Measurements from ENCODE around the gene POLD4.

The POLD4 gene

GRCh38 chr11:67370351-67371076, 17.2 kb upstream of the POLD4 start:
- no peak for DNase-seq

- no peak for DNase-seq
Measured at GRCh38 chr11:67369801-67370284, 16.5 kb upstream of the POLD4 start.

DNA sequence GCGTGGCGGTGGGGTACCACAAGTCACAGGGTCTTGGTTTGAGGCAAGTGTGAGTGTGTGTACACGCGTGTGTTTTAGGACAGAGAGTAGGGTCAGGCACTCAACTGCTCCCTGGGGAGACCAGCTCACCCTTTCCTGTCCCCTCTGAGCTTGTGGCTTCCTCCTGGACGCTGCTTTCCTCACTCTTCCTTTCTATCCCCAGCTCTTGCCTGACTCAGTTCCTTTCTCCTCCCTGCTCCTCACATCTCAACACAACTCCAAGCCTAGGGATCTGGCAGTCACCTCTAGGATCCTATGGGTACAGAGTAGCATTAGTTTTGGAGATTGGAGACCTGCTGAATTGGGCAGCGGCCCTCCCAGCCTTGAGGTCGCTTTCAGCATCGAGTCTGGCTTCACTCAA, 15.9 kb upstream of the POLD4 start:
- DNase-seq = no peak

GRCh38 chr11:67368621-67369020, 15.3 kb upstream of the POLD4 start:
- no peak for DNase-seq

DNA sequence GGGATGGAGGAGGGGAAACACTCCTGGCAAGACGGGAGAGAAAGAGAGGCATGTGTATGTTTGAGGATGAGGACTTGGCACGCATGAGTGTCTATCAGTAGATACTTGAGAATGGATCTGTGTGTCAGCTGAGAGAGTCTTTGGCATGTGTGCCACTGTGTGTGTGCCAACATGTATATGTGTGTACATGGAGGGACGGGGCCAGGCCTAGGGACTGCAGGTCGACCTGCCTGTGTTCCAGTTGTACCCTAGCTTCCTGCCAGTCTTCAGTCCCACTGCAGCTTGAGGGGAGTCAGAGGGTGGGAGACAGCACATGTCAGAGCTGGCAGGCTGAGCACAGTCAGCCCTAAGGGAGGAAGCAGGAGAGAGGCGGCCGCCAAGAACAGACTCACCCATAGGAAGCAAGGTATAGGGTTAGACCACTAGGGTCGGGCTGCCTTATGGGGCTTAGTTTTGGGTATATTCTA, 14.4 kb upstream of the POLD4 start:
- no peak for DNase-seq

DNA sequence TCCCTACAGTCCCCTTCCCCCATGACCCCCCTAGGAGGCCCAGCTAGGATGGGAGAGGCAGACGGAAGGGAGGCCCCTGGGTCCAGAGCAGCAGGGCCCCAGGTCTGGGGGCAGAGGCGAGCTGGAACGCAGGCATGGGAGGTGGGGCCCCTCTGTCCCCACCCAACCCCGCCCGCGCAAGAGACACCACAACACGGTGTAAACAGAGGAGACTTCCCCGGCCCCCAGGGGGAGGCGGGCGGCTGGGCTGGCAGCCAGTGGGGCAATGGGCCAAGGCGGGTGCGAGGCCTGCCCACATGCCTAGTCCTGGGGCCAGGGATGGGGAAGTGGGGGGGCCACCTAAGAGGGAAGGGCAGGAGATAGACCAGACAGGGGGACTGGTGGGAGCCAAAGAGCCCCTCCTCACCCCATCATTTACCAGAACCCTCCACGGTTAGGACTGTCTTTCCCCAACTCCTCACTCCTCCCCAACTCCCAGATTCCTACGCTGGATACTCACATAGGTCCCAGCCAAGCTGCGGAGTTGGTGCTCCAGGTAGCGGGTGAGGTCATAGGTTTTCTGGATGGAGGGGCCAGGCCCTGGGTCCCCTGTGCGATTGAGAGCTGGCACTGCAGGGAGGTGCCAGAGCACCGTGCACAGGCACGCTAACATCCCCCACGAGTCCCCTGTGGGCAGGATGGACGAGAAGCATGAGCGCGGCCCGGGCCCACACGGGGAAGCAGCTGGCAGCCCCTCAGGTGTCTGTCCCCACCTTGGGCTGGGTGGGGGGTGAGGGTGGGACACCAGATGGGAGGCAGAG, 13.8 kb upstream of the POLD4 start:
- no peak for DNase-seq

- no peak for DNase-seq
Measured at GRCh38 chr11:67366546-67366945, 13.2 kb upstream of the POLD4 start.

GRCh38 chr11:67365736-67366444, 12.5 kb upstream of the POLD4 start:
- no peak for DNase-seq

DNA sequence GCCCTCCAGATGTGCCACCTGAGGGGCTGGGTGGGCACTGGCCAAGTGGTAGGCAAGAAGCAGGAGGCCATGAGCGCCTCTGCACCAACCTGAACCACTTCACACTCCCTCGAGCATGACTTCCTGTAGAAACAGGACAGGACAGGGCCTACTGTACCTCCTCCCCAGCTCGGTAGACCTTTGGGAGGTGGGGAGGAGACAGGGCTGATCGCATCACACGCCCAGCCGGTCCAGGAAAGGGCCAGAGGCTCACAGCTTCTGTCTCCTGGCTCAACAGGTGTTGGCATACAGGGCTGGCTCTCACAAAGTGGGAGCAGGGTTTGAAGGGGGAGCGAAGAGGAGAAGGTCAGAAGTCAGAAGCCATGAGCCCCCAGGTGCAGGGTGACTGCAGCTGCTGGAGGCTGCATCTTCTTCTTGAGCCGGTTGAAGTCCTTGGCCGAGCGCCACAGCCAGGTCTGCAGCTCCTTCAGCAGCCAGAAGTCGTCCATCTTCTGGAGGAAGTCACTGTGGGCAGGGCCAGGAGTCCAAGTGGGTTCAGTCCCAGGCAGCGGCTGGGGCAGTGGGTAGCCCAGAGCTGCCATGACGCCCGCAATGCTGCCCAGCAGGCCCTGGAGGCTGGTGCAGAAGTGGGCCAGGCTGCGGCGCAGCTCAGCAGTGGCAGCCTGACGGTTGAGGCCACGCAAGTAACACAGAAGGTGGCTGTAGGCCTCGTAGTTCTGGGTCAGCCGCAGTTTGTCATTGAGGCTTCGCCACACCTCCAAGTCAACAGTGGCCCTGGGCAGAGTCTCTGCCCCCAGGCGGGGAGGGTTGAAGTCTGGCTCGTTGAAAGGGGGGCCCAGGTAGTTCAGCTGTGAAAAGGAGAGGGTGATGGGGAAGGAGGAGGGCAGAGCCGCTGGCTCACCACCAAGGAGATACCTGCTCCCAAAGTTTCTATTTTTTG, 11.7 kb upstream of the POLD4 start:
- DNase-seq = no peak

DNA sequence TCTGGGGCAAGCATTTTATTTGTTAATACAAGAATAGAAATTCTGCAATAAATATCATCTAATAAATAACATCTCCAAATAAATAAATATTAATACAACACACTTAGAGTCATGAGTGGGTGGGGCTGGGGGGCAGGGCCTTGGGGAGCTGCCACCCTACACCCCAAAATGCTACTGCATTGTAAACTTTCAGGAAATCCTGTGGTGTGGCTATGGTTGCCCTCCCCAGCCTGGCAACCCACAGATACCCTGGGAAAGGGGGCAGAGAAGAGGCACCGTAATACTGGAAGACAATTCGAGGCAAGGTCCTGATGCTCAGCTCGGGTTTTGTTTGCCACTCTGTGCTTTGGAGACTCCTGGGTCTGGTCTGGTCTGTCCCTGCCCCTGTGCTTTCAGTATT, 10.8 kb upstream of the POLD4 start:
- no peak for DNase-seq

- DNase-seq = no peak
Measured at GRCh38 chr11:67357831-67358670, 4.7 kb upstream of the POLD4 start.

- peak; percentile 63 for DNase-seq
Measured at GRCh38 chr11:67356864-67357561, 3.7 kb upstream of the POLD4 start.

DNA sequence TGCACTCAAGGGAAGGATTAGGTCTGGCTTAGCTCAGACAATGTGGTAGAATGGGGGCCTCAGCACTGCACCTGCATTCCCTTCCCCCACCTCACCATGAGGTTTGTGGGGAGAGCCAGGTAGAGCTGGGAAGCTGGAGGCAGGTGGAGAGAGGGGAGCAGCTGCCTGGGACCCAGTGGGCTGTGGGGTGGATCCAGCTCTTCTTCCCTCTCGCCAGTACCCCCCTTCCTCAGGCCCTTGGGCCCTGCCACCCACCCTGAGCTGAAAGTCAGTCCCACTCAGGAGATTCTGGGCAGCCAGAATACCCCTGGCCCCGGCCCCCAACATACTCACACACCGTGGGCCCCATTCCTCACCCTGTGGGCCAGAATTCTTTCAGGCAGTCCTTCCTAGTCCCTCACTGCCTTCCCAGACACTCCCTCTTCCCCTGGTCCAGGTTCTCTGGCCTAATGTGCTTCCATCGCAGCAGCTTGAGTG, 3.1 kb upstream of the POLD4 start:
- no peak for DNase-seq

GRCh38 chr11:67355794-67356386, 2.5 kb upstream of the POLD4 start:
- DNase-seq = no peak

DNA sequence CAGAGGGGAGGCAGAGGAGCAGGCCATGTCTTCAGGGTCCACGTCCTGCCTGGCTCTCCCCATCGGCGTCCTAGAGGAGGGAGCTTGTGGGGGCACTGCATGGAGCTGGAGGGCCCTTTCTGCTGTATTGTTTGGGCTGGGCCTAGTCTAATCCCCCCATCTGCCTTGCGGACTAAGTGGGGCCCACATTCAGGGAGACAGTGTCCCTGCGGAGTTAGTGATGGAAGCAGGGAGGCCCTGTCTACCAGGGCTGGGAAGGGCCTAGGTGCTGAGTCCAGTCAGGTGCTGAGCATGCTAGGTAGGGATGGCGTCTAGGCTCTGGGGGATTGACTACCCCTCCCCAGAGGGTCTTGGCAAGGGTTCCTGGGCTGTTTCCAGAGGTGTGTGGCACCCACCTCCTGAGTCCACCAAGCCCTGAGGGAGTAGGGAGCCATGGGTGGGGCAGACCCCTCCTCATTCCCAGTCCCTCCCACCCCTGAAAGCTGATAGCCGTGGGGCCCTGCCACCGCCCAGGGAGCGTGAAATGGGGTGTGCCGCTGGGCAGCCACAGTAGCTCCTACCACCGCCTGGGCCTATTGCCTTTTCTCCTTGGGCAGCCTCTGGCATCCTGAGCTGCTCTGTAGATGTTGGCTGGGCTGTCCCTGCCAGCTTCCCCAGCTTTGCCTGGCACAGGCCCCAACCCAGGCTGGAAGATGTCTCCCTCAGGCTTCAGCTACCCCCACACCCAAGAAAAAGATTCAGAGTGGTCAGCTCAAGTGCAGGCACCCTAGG, 1.9 kb upstream of the POLD4 start:
- no peak for DNase-seq

- DNase-seq = no peak
Measured at GRCh38 chr11:67354075-67355022, 1.0 kb upstream of the POLD4 start.

DNA sequence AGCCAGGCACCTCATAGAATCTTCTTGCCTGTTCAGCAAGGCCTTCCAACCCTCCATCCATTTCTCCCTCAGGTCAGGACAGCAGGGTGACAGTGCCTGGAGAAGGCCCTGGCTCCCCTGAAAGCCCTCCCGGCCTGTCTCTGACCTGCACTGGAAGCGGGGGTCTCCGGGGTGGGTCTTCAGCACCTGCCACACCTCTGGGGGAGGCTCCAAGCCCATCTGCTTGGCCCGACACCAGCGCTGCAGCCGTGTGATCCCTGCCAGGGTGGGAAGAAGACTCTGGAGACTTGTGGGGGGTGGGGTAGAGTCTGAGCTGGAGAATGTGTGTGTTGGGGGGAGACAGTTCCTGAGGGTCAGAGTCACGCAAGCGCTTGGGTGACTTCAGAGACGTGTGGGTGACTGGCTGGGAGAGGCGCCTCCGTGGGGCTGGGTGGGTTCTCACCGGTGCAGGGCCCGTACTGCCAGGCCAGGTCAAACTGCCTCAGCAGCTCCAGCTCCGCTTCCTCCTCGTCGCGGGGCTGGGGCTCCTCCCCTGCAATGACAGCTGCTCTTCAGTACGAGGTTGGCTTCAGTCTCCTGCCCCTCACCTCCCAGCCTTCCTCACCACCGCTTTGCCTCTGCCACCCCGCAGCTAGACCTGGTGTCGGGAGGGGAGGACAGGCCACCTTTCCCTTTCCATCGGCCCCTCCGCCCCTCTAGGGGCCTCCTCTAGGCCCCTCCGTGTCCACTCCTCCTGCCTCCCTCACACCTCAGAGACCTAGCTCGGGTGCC, 615 bp downstream of the POLD4 start:
- peak; percentile 76 for DNase-seq
